HG02588 (cell line): ENCODE measurements around the gene KRT37.
"Not testable (repeated sequence)": the region's sequence is repeated elsewhere in the genome, so short reads cannot be mapped to it uniquely, and the experiment has no call there.

ENCODE experiments used
- ATAC-seq: cut with Tn5 transposase; IDR thresholded peaks from one replicate; pipeline ENCODE4 v1.9.1; 2021; ENCODE audit warnings: mild to moderate bottlenecking, moderate library complexity; ENCODE audit not compliant: unreplicated experiment

Gene KRT37

GRCh38 chr17:41437254-41437653, 12.9 kb upstream of the KRT37 start:
- ATAC-seq, result no peak

DNA sequence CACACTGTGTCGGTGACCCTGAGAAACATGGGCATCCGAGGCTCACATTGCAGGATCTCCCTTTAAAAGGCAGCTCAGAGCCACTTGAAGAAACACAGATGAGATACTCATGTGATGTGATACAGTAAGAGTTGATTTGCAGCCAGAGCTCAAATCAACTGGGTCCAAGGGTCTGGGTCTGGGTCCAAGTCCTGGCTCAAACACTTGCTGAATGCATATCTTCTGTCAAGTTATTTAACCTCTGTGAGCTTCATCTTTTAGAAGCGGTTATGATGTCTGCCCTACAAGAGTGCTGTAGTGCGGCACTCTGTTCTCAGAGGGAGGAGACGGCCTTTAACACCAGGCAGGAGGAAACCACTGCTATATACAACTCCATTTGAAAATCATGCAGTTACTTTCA, 10.0 kb upstream of the KRT37 start:
- ATAC-seq, result no peak

GRCh38 chr17:41434005-41434404, 9.6 kb upstream of the KRT37 start:
- ATAC-seq, result no peak

- ATAC-seq, result no peak
These were observed 9.2 kb upstream of the KRT37 start for GRCh38 chr17:41433586-41433985.

GRCh38 chr17:41430376-41430775, 6.0 kb upstream of the KRT37 start:
- not testable (repeated sequence) for ATAC-seq

- no peak for ATAC-seq
These were observed 5.3 kb upstream of the KRT37 start for GRCh38 chr17:41429667-41430066.

GRCh38 chr17:41428591-41429291, 4.4 kb upstream of the KRT37 start:
- no peak for ATAC-seq

- not testable (repeated sequence) for ATAC-seq
These were observed 1.8 kb downstream of the KRT37 start for GRCh38 chr17:41422586-41422985.

GRCh38 chr17:41421617-41422016, 2.8 kb downstream of the KRT37 start:
- no peak for ATAC-seq

- ATAC-seq, result no peak
These were observed 3.3 kb downstream of the KRT37 start for GRCh38 chr17:41421116-41421515.

GRCh38 chr17:41420134-41420533, 4.3 kb downstream of the KRT37 start:
- ATAC-seq, result no peak

DNA sequence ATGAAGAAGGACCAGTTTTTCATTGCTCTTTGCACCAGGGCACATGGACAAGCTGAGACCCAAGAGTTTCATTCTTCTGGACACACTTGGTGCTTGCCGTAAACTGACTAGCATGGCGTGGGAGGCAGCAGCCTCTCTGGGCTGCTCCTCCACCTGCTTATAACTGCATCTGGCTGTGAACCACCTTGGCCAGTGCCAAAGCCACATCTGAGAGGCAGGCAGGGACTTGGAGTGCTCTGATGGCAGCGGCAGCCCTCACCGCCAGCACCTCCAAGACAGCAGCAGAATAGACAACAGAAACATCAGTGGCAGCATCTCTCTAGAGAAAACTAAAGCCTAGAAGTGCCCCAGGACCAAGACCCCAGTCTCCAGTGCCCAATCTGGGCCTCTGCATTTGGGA, 4.7 kb downstream of the KRT37 start:
- ATAC-seq, result no peak

DNA sequence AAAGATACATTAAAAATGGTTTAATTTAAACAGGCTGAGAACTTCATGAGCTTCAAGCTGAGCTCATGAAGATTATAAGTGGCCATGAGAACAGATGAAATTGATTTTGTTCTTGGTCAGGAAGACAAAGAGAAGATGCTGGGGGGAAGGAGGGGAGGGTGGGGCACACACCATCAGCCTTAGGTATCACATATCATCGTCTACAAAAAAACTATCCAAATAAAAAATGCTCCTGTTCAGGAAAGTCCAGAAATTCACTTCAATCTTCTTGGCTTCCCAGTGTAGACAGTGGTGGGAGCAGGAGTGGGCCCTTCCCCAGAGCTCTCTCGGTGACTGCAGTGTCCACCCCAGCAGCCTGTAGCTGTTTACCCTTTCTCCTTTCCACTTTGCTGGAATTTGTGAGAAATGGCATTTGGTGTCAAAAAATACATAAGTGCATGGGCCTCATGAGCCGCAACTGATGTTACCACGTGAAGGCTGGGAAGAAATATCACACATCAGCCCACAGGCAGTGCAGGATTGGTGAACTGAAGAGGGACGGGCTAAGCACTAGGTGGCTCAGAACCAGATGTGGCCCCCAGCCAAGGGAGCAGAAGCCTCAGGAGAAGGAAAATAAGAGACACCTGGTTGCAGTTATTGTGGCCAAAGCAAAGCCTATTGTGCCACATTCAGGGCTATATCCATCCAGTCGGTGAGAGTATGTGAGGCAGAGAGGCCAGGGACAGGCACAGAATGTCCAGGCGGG, 6.1 kb downstream of the KRT37 start:
- ATAC-seq, result no peak

GRCh38 chr17:41417576-41418015, 6.8 kb downstream of the KRT37 start:
- ATAC-seq, result no peak

GRCh38 chr17:41417127-41417526, 7.3 kb downstream of the KRT37 start:
- no peak for ATAC-seq

GRCh38 chr17:41416479-41416878, 7.9 kb downstream of the KRT37 start:
- ATAC-seq, result no peak

GRCh38 chr17:41415833-41416335, 8.5 kb downstream of the KRT37 start:
- no peak for ATAC-seq

DNA sequence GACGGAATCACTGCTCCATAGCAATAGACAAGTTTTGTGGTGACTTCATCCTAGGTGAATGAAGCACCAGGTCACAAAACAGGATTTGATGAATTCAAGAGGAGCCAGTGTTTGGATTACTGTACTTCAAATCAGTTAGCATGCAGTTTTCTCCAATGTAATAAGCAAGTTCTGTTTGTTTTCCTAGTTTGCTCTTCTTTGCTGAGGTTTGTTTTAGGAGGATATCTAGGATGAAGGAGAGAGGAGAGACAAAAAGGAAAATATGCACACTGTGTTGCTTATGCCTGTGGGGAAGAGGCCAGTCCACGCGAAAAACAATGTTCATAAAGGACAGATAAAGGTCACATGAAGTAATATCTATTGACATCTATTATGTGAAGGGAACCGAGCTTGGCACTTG, 9.0 kb downstream of the KRT37 start:
- no peak for ATAC-seq

GRCh38 chr17:41413982-41414381, 10.4 kb downstream of the KRT37 start:
- no peak for ATAC-seq

DNA sequence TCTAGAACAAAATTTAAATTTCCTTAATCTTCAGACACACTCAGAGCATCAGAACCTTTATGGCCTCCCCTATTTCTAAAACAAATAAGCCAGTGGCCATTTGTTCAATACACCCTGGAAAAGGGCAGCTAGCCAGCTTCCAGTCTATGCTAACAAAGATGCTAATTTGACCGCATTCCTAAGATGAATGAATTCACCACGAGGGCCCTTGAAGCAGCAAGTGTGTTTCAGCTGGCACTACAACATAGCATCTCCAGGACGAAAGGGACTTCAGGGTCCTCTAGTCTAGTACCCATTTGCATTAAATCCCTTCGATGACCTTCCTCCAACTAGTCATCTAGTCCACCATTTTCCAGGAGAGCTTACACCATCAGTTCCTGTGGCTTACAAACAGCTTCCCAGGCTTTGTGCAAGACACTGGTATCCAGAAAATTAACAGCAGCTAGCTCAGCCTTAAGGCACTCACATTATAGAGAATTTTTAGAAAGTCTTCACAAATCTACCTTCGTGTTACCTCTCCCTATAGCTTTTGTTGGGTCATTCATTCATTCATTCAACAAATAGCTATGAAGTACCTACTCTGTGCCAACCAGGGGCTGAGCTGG, 10.9 kb downstream of the KRT37 start:
- ATAC-seq, result no peak

- ATAC-seq, result no peak
These were observed 13.1 kb downstream of the KRT37 start for GRCh38 chr17:41411072-41411840.
